HG03097 (cell line): Measurements from ENCODE around the gene ARHGDIB.

Experiments
- ATAC-seq: cut with Tn5 transposase; IDR thresholded peaks from one replicate; pipeline ENCODE4 v1.9.1; 2021; ENCODE audit not compliant: unreplicated experiment, low FRiP score

The ARHGDIB gene

GRCh38 chr12:14903386-14904098, 57.9 kb downstream of the ARHGDIB start:
- ATAC-seq, result no peak

GRCh38 chr12:14902465-14902864, 58.9 kb downstream of the ARHGDIB start:
- no peak for ATAC-seq

GRCh38 chr12:14901228-14901562, 60.2 kb downstream of the ARHGDIB start:
- ATAC-seq, result no peak

GRCh38 chr12:14900521-14901227, 60.7 kb downstream of the ARHGDIB start:
- no peak for ATAC-seq

GRCh38 chr12:14896521-14897169, 64.8 kb downstream of the ARHGDIB start:
- ATAC-seq, result no peak

- no peak for ATAC-seq
Measured at GRCh38 chr12:14893506-14894250, 67.7 kb downstream of the ARHGDIB start.

GRCh38 chr12:14892726-14893505, 68.5 kb downstream of the ARHGDIB start:
- ATAC-seq, result no peak
